GM12865 (cell line): ENCODE data around the gene MAP1LC3A.
"Not testable (repeated sequence)": the region's sequence is repeated elsewhere in the genome, so short reads cannot be mapped to it uniquely, and the experiment has no call there.

Source experiments
- DNase-seq: peaks from one replicate; pipeline ENCODE4 v3.0.0; 2010; ENCODE audit warnings: low read depth
- H3K4me3 ChIP-seq: 2 replicates; pipeline ENCODE4 v1.5.1; 2011; ENCODE audit warnings: mild to moderate bottlenecking, low read depth, low read length, control low read depth
- CTCF ChIP-seq: IDR thresholded peaks from 2 replicates; pipeline ENCODE4 v1.5.1; 2011; ENCODE audit warnings: low read length, control low read depth, low read depth, inconsistent platforms; ENCODE audit not compliant: insufficient read depth; ENCODE audit errors: missing control alignments

Gene MAP1LC3A

GRCh38 chr20:34515484-34516246 lies 42.9 kb upstream of the MAP1LC3A start:
- no peak for TF ChIP-seq CTCF
- DNase-seq = peak; percentile 93
- peak overlapping the region; percentile 62 for H3K4me3 ChIP-seq

DNA sequence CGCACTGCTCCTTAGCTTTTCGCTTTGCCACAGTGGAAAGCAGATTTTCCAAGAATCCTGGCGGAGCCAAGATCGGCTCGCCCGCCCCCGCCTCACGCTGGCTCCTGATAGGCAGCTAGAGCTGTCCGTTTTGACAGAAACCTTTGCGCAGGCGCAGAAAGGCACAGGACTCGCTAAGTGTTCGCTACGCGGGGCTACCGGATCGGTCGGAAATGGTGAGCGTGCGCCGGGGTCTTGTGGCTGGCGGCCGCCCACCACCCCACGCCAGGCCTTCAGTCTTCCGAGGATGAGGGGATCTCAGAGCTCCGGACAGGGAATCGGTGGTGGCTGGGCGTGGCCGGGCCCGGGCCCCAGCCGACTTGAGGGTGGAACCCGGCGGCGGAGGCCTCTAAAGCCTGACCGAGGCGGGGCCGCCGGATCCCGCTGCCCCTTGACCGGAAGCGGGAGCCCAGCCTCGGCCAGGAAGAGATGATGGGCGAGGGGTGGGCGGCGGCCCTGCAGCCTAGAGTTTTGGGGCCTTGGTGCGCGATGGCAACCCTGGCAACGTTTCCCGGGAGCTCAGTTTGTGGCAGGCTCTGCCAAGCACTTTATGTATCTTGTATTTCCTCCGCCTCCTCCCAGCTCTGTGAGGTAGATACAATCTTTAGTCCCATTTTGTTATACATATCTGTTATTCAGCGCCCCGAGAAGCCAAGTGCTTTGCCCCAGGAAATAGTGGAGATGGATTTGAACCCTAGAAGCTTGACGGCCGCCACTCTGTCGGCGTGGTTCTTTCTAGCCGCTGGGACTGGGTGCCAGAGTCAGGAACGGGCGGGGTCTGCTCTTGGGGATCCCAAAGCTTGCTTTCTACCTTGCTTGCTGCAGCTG lies 42.0 kb upstream of the MAP1LC3A start, which contains the start of gene DYNLRB1:
TSS of gene DYNLRB1 (plus strand) at position 176 of the 867 bp plus-strand sequence. CDS start at position 213, 37 bp downstream.
- DNase-seq = peak; percentile 97
- no peak for TF ChIP-seq CTCF
- H3K4me3 ChIP-seq = peak within 1 kb of the TSS; percentile 62

GRCh38 chr20:34517114-34517505 lies 41.4 kb upstream of the MAP1LC3A start:
- DNase-seq = no peak
- H3K4me3 ChIP-seq = peak overlapping the region; percentile 62
- TF ChIP-seq CTCF = no peak

- not testable (repeated sequence) for H3K4me3 ChIP-seq, DNase-seq
Measured at GRCh38 chr20:34518863-34519262, 39.7 kb upstream of the MAP1LC3A start.

DNA sequence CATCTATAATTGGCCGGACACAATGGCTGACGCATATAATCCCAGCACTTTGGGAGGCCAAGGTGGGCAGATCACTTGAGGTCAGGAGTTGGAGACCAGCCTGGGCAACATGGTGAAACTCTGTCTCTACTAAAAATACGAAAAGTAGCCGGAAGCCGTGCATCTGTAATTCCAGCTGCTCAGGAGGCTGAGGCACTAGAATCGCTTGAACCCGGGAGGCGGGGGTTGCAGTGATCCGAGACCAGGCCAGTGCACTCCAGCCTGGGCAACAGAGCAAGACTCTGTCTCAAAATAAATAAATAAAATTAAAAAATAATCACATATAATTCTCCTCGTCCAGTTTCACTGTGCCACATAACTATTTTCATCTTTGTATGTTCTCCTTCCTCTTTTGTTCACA lies 38.7 kb upstream of the MAP1LC3A start:
- not testable (repeated sequence) for DNase-seq, H3K4me3 ChIP-seq

- peak; percentile 74 for TF ChIP-seq CTCF
- no peak overlapping the region for H3K4me3 ChIP-seq
- DNase-seq = peak; percentile 80
Measured at GRCh38 chr20:34522969-34523871, 35.3 kb upstream of the MAP1LC3A start.

DNA sequence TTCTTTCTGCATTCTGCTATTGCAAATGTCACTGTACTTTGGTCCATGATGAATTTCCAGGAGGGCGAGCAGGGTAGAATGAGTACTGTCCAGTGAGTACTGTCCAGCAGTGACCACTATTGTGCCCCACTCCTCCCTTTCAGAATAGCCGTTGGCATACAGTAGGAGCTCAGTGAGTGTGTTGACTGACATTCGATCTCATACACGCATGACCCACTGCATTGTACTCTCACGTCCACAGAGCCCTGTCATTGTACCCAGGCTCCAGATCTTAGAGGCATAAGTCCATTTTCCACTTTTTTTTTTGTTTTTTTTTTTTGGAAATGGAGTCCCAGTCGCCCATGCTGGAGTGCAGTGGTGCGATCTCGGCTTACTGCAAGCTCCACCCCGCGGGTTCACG lies 34.1 kb upstream of the MAP1LC3A start:
- no peak for DNase-seq
- TF ChIP-seq CTCF = no peak
- H3K4me3 ChIP-seq = no peak overlapping the region
